ENCODE data around the gene TST. TPM values are rescaled to one million over a fixed set of nuclear protein-coding genes. Genes with fewer than 3 reads are reported as not detected.

The TST gene
- total and polyA plus RNA-seq, 10 of the 15 experiments (the other 5 are each of a cell fraction or from before 2014, with no cell fraction given): 2.4 to 24.6 (median 10.4) TPM

DNA sequence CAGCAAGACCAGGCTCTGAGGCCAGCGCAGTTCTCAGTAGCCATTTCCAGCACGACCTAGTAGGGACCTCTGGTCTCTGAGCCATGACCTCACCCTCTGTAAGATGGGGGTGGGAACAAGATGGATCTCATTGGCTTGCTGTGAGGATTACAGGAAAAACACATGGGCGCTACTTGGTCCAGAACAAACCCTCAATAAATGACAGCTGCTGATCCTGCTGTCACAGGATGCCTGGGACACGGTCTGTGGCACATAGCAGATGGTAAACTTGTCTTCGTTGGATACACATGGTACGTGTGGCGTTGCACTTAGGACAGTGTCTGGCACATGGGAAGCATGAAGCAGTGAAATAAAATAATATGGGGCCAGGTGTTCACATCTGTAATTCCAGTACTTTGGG, 27.8 kb upstream of the TST start:
- no peak overlapping the region for H3K4me3 ChIP-seq
- SMC1A ChIA-PET (ENCODE audit: uncharacterized antibody, unreplicated experiment): interaction anchor here (1.4 kb wide), 1 partner anchor 153 kb away, joined by 3 read pairs; no protein-coding TSS in a partner anchor
- H3K9ac ChIP-seq (ENCODE audit: control insufficient read depth, insufficient read depth, low read length): no peak overlapping the region
- H3K9me3 ChIP-seq (replicated peaks; ENCODE audit: control insufficient read depth, insufficient read depth, low read length): no peaks in the 10 kb centered on the region
- peaks cover 10% of the 10 kb centered on the region for H3K4me1 ChIP-seq (ENCODE audit: control insufficient read depth, insufficient read depth, low read length)
- no peak overlapping the region for H3K4me2 ChIP-seq (ENCODE audit: control insufficient read depth, insufficient read depth)
- WGBS (ENCODE audit: insufficient coverage, insufficient replicate concordance, low lambda C conversion rate, missing lambda C conversion rate): 57% methylated on average over 7 of the region's 7 CpGs
- H3K79me2 ChIP-seq (ENCODE audit: control insufficient read depth, insufficient read depth, low read length): no peaks in the 10 kb centered on the region
- CTCF ChIA-PET: interaction anchor here (0.7 to 4.6 kb wide), 10 partner anchors 14 to 213 kb away, joined by 3 to 27 read pairs (median 4); no protein-coding TSS in a partner anchor
- in situ Hi-C loops (cut with MboI): no loop called here
- FAIRE-seq (no peak), DNase-seq (ENCODE audit: low read depth, low spot score) (no peak), ATAC-seq (no peak)
- RAD21 ChIA-PET (ENCODE audit: unreplicated experiment): interaction anchor here (1.3 kb wide), 1 partner anchor 115 kb away, joined by 3 read pairs; no protein-coding TSS in a partner anchor
- H2AFZ ChIP-seq (ENCODE audit: control insufficient read depth, low read depth, low read length): no peak overlapping the region
- no TSS peak for BruUV-seq (replicated peaks)
- H4K20me1 ChIP-seq (ENCODE audit: control insufficient read depth, insufficient read depth): no peaks in the 10 kb centered on the region
- H3K27me3 ChIP-seq (replicated peaks in 1 of 2; ENCODE audit: control insufficient read depth in 2 of 2, insufficient read depth in 2 of 2, low read length in 1 of 2): peaks cover 0 to 2% of the 10 kb centered on the region in 2 experiments; a peak in 1 of 4 replicates
- H3K36me3 ChIP-seq (ENCODE audit: control insufficient read depth in 2 of 2, insufficient read depth in 2 of 2, low read length in 1 of 2): no peaks in the 10 kb centered on the region
- intact Hi-C loops (cut with micrococcal nuclease; ENCODE audit: unreplicated experiment): loop anchor here (10.0 kb wide), 1 partner anchor 192 kb away; no protein-coding TSS in a partner anchor
- no peak overlapping the region for H3K27ac ChIP-seq (ENCODE audit: control insufficient read depth, insufficient read depth)
- POLR2A ChIA-PET: no interaction called here
- TF ChIP-seq PAX5 (IDR thresholded peaks at IDR 0.05; ENCODE audit: borderline replicate concordance, low read depth, low read length) (no peak), FOS (IDR thresholded peaks at IDR 0.05; ENCODE audit: borderline replicate concordance, extremely low read depth, insufficient read length) (no peak), CBX3 (IDR thresholded peaks at IDR 0.05; ENCODE audit: borderline replicate concordance, low read depth) (no peak), PAX8 (IDR thresholded peaks at IDR 0.05) (no peak), CHD2 (IDR thresholded peaks at IDR 0.05; ENCODE audit: borderline replicate concordance, low read depth, low read length) (no peak), KAT2A (conservative IDR thresholded peaks at IDR 0.05; ENCODE audit: control insufficient read depth, low read depth, low read length) (no peak), ZSCAN29 (IDR thresholded peaks at IDR 0.05) (no peak), NR2C2 (IDR thresholded peaks at IDR 0.05; ENCODE audit: borderline replicate concordance, control insufficient read depth, insufficient read length, low read depth) (no peak), SUZ12 (IDR thresholded peaks at IDR 0.05; ENCODE audit: unreplicated experiment) (no peak)
- TF ChIP-seq, protein P1, sequence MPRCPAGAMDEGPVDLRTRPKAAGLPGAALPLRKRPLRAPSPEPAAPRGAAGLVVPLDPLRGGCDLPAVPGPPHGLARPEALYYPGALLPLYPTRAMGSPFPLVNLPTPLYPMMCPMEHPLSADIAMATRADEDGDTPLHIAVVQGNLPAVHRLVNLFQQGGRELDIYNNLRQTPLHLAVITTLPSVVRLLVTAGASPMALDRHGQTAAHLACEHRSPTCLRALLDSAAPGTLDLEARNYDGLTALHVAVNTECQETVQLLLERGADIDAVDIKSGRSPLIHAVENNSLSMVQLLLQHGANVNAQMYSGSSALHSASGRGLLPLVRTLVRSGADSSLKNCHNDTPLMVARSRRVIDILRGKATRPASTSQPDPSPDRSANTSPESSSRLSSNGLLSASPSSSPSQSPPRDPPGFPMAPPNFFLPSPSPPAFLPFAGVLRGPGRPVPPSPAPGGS (IDR thresholded peaks at IDR 0.05; ENCODE audit: borderline replicate concordance, insufficient read depth, low read depth, low read length, poor library complexity, severe bottlenecking): no peak
- TF ChIP-seq, protein P2, sequence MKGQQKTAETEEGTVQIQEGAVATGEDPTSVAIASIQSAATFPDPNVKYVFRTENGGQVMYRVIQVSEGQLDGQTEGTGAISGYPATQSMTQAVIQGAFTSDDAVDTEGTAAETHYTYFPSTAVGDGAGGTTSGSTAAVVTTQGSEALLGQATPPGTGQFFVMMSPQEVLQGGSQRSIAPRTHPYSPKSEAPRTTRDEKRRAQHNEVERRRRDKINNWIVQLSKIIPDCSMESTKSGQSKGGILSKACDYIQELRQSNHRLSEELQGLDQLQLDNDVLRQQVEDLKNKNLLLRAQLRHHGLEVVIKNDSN (IDR thresholded peaks at IDR 0.05; ENCODE audit: borderline replicate concordance, extremely low read length, insufficient read depth, low read depth, low read length): no peak
- TF ChIP-seq, protein P3, sequence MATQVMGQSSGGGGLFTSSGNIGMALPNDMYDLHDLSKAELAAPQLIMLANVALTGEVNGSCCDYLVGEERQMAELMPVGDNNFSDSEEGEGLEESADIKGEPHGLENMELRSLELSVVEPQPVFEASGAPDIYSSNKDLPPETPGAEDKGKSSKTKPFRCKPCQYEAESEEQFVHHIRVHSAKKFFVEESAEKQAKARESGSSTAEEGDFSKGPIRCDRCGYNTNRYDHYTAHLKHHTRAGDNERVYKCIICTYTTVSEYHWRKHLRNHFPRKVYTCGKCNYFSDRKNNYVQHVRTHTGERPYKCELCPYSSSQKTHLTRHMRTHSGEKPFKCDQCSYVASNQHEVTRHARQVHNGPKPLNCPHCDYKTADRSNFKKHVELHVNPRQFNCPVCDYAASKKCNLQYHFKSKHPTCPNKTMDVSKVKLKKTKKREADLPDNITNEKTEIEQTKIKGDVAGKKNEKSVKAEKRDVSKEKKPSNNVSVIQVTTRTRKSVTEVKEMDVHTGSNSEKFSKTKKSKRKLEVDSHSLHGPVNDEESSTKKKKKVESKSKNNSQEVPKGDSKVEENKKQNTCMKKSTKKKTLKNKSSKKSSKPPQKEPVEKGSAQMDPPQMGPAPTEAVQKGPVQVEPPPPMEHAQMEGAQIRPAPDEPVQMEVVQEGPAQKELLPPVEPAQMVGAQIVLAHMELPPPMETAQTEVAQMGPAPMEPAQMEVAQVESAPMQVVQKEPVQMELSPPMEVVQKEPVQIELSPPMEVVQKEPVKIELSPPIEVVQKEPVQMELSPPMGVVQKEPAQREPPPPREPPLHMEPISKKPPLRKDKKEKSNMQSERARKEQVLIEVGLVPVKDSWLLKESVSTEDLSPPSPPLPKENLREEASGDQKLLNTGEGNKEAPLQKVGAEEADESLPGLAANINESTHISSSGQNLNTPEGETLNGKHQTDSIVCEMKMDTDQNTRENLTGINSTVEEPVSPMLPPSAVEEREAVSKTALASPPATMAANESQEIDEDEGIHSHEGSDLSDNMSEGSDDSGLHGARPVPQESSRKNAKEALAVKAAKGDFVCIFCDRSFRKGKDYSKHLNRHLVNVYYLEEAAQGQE (IDR thresholded peaks at IDR 0.05; ENCODE audit: low read depth, low read length): no peak
- TF ChIP-seq, protein P4, sequence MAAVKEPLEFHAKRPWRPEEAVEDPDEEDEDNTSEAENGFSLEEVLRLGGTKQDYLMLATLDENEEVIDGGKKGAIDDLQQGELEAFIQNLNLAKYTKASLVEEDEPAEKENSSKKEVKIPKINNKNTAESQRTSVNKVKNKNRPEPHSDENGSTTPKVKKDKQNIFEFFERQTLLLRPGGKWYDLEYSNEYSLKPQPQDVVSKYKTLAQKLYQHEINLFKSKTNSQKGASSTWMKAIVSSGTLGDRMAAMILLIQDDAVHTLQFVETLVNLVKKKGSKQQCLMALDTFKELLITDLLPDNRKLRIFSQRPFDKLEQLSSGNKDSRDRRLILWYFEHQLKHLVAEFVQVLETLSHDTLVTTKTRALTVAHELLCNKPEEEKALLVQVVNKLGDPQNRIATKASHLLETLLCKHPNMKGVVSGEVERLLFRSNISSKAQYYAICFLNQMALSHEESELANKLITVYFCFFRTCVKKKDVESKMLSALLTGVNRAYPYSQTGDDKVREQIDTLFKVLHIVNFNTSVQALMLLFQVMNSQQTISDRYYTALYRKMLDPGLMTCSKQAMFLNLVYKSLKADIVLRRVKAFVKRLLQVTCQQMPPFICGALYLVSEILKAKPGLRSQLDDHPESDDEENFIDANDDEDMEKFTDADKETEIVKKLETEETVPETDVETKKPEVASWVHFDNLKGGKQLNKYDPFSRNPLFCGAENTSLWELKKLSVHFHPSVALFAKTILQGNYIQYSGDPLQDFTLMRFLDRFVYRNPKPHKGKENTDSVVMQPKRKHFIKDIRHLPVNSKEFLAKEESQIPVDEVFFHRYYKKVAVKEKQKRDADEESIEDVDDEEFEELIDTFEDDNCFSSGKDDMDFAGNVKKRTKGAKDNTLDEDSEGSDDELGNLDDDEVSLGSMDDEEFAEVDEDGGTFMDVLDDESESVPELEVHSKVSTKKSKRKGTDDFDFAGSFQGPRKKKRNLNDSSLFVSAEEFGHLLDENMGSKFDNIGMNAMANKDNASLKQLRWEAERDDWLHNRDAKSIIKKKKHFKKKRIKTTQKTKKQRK (IDR thresholded peaks at IDR 0.05; ENCODE audit: low read depth, low read length): no peak
- TF ChIP-seq, protein P5, sequence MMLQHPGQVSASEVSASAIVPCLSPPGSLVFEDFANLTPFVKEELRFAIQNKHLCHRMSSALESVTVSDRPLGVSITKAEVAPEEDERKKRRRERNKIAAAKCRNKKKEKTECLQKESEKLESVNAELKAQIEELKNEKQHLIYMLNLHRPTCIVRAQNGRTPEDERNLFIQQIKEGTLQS (IDR thresholded peaks at IDR 0.05; ENCODE audit: borderline replicate concordance, extremely low read depth, low read depth, low read length): no peak
